ENCODE results near the gene SMIM38. TPM values are rescaled to one million over a fixed set of nuclear protein-coding genes. Genes with fewer than 3 reads are reported as not detected.
A peak's percentile ranks its signal among the peaks of the same experiment; 100 is the strongest.

SMIM38 gene
- total and polyA plus RNA-seq, 2 of the 4 experiments (the other 2 are of a cell fraction) = under 0.01 to 0.05 TPM

DNA sequence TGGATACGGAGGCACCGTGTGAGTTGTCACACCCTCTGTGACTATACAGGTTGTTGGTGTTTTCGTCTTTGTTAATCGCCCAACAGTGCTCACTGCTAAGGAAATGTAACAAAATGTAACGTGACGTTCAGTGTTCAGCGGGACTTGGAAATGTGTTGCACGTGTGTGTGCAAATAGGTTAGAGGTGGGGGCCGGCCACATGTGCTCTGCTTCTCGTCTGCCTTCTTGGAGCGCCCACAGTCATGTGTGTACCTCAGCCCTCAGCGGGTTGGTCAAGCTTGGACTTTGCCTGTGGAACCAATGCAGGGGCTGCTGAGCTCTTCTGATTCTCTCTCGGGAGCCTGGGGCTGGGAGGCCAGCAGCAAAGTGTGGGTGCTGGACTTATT lies 7.4 kb upstream of the SMIM38 start:
- Histone ChIP-seq H3K4me3 (ENCODE audit: insufficient read depth, low read depth, low read length) (no peak overlapping the region), H2AK5ac (ENCODE audit: low read depth, low read length) (peak overlapping the region; percentile 67; the same call in 1 of the 2 replicates), H2BK120ac (ENCODE audit: low read depth, low read length) (no peak overlapping the region), H2AFZ (replicated peaks; ENCODE audit: low read length, poor library complexity) (no peak overlapping the region), H2BK5ac (ENCODE audit: low read depth, low read length, poor library complexity, severe bottlenecking) (no peak overlapping the region), H3K23ac (ENCODE audit: low read depth, low read length) (no peak overlapping the region), H4K20me1 (ENCODE audit: insufficient read depth, low read length) (no peaks in the 10 kb centered on the region), H3K4me2 (ENCODE audit: low read depth, low read length) (no peak overlapping the region), H4K5ac (ENCODE audit: low read depth, low read length) (no peak overlapping the region), H3K56ac (ENCODE audit: extremely low read depth, insufficient read depth, low read length) (no peak overlapping the region), H2BK15ac (ENCODE audit: low read depth, low read length) (no peak overlapping the region), H3K9ac (ENCODE audit: low read depth, low read length) (no peak overlapping the region), H3K79me1 (ENCODE audit: low read depth in 1 of 2, low read length in 2 of 2) (no peaks in the 10 kb centered on the region), H3K4ac (ENCODE audit: low read depth, low read length) (no peak overlapping the region), H2BK20ac (ENCODE audit: low read depth, low read length) (no peak overlapping the region), H3K27ac (ENCODE audit: insufficient read depth, low read length) (no peak overlapping the region), H3K14ac (replicated peaks; ENCODE audit: low read depth, low read length) (no peak overlapping the region), H4K8ac (ENCODE audit: low read depth in 2 of 2, low read length in 2 of 2) (no peak overlapping the region), H2AK9ac (replicated peaks; ENCODE audit: low read depth, low read length, poor library complexity) (no peak overlapping the region), H3K27me3 (ENCODE audit: control insufficient read depth, insufficient read depth, low read length) (no peaks in the 10 kb centered on the region), H4K91ac (ENCODE audit: insufficient read depth, low read depth, low read length) (no peak overlapping the region), H3K4me1 (ENCODE audit: control insufficient read depth, insufficient read depth, low read length) (peaks cover 11% of the 10 kb centered on the region), H3K9me3 (ENCODE audit: control insufficient read depth, insufficient read depth, low read length) (peaks cover 9% of the 10 kb centered on the region), H3K9me1 (ENCODE audit: insufficient read depth, low read length) (peaks cover 6% of the 10 kb centered on the region; the same call in 1 of the 2 replicates), H3K36me3 (ENCODE audit: control insufficient read depth, insufficient read depth, low read length) (no peaks in the 10 kb centered on the region), H3K18ac (ENCODE audit: low read depth, low read length) (no peak overlapping the region)
- ChIA-PET POLR2A (ENCODE audit: unreplicated experiment) (no interaction called here), CTCF (no interaction called here)
- no peak for DNase-seq
- intact Hi-C loops (cut with micrococcal nuclease) (no loop called here), in situ Hi-C loops (cut with MboI; ENCODE audit: low sequenced_read_pairs) (no loop called here), dilution Hi-C loops (cut with HindIII; ENCODE audit: low sequenced_read_pairs, unreplicated experiment) (no loop called here)
- WGBS, 2 experiments (ENCODE audit: extremely low coverage in 2 of 2, insufficient read length in 1 of 2) = 94% methylated on average over 13 of the region's 13 CpGs; no CpG with 5 or more reads in 1 of the 2 experiments
- no TSS peak for BruUV-seq (replicated peaks)
- no peak for TF ChIP-seq POLR2A (IDR thresholded peaks at IDR 0.05; ENCODE audit: low read depth, low read length)
- no peak for TF ChIP-seq RAD21 (IDR thresholded peaks at IDR 0.05; ENCODE audit: low read length)
- no peak for TF ChIP-seq BHLHE40 (IDR thresholded peaks at IDR 0.05; ENCODE audit: low read depth, low read length)
- TF ChIP-seq SMC3 (IDR thresholded peaks at IDR 0.05; ENCODE audit: low read depth, low read length) = no peak
- no peak for TF ChIP-seq MXI1 (IDR thresholded peaks at IDR 0.05; ENCODE audit: borderline replicate concordance, low read depth, low read length)
- TF ChIP-seq NFE2L2 (IDR thresholded peaks at IDR 0.05; ENCODE audit: low read depth, low read length) = no peak
- no peak for TF ChIP-seq RCOR1 (IDR thresholded peaks at IDR 0.05; ENCODE audit: insufficient replicate concordance, low read length)
- no peak for TF ChIP-seq RFX5 (IDR thresholded peaks at IDR 0.05; ENCODE audit: low read depth, low read length)
- TF ChIP-seq, protein P1, sequence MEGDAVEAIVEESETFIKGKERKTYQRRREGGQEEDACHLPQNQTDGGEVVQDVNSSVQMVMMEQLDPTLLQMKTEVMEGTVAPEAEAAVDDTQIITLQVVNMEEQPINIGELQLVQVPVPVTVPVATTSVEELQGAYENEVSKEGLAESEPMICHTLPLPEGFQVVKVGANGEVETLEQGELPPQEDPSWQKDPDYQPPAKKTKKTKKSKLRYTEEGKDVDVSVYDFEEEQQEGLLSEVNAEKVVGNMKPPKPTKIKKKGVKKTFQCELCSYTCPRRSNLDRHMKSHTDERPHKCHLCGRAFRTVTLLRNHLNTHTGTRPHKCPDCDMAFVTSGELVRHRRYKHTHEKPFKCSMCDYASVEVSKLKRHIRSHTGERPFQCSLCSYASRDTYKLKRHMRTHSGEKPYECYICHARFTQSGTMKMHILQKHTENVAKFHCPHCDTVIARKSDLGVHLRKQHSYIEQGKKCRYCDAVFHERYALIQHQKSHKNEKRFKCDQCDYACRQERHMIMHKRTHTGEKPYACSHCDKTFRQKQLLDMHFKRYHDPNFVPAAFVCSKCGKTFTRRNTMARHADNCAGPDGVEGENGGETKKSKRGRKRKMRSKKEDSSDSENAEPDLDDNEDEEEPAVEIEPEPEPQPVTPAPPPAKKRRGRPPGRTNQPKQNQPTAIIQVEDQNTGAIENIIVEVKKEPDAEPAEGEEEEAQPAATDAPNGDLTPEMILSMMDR (conservative IDR thresholded peaks at IDR 0.05; ENCODE audit: low read depth, low read length) = no peak
- TF ChIP-seq, protein P2, sequence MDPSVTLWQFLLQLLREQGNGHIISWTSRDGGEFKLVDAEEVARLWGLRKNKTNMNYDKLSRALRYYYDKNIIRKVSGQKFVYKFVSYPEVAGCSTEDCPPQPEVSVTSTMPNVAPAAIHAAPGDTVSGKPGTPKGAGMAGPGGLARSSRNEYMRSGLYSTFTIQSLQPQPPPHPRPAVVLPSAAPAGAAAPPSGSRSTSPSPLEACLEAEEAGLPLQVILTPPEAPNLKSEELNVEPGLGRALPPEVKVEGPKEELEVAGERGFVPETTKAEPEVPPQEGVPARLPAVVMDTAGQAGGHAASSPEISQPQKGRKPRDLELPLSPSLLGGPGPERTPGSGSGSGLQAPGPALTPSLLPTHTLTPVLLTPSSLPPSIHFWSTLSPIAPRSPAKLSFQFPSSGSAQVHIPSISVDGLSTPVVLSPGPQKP (IDR thresholded peaks at IDR 0.05; ENCODE audit: borderline replicate concordance, low read depth, low read length) = no peak
- no peak for ATAC-seq (ENCODE audit: low read depth)

Measured in IMR-90 (cell line).